Endothelial cell of umbilical vein (primary cell): ENCODE data around the gene UCP3. TPM values are rescaled to one million over a fixed set of nuclear protein-coding genes. Genes with fewer than 3 reads are reported as not detected.

Experiments used
- BruUV-seq: library from RNA; stranded (reverse); fragments of 400-500 nt; replicated peaks from 2 replicates; lab custom pipeline; 2021; lab: Mats Ljungman, UMichigan
- CTCF ChIA-PET: fragments of 300-600, 350-600 bp; sonication (Branson Sonifier 250); formaldehyde crosslinking; loops from one replicate; lab custom pipeline; 2021; ENCODE audit warnings: antibody characterized with exemption, inconsistent platforms; lab: Charles Lee
- POLR2A ChIA-PET: fragments of 300-600, 350-600 bp; sonication (Branson Sonifier 250); formaldehyde crosslinking; loops from one replicate; lab custom pipeline; 2021; ENCODE audit warnings: antibody characterized with exemption, inconsistent platforms; lab: Charles Lee
- DNase-seq: peaks from one replicate; pipeline ENCODE4 v3.0.0-alpha.2; 2011; ENCODE audit warnings: low read depth, low spot score
- FAIRE-seq: peaks from 2 replicates; lab custom pipeline; 2011; peaks lifted over from hg19 to GRCh38; lab: Jason Lieb, UNC
- H2AFZ ChIP-seq: 2 replicates; pipeline ENCODE4 v1.6.0; 2012; ENCODE audit warnings: low read depth, low read length, control low read depth, inconsistent platforms
- H3K27ac ChIP-seq: 2 replicates; pipeline ENCODE4 v1.5.1; 2011; ENCODE audit warnings: low read depth, mild to moderate bottlenecking, control low read depth, low read length, moderate library complexity; ENCODE audit not compliant: insufficient read depth
- H3K27me3 ChIP-seq, 2 experiments: 2 replicates each; pipeline versions ENCODE4 v1.6.0 to v1.6.1; 2011; ENCODE audit warnings: low read length in 2 of 2, mixed read lengths in 1 of 2; ENCODE audit not compliant: control insufficient read depth in 2 of 2, insufficient read depth in 2 of 2
- H3K36me3 ChIP-seq, 2 experiments: 2 replicates in 1 of 2; 3 replicates in 1 of 2; pipeline ENCODE4 v1.5.1; 2011; ENCODE audit warnings: low read length in 2 of 2, mild to moderate bottlenecking in 1 of 2, moderate library complexity in 1 of 2; ENCODE audit not compliant: control insufficient read depth in 2 of 2, insufficient read depth in 2 of 2; ENCODE audit errors: extremely low read depth in 1 of 2
- H3K4me1 ChIP-seq: 3 replicates; pipeline ENCODE4 v1.5.1; 2011; ENCODE audit warnings: mild to moderate bottlenecking, low read length; ENCODE audit not compliant: control insufficient read depth, insufficient read depth; ENCODE audit errors: extremely low read depth
- H3K4me2 ChIP-seq: 2 replicates; pipeline ENCODE4 v1.6.1; 2011; ENCODE audit warnings: low read length, control low read depth, mixed read lengths; ENCODE audit not compliant: insufficient read depth
- H3K4me3 ChIP-seq, 3 experiments: fragments of 200-600 bp in 1 of 3; sonication (generic), shearing (Covaris generic) in 1 of 3; replicated peaks in 1 of 3; 2 replicates each; pipeline ENCODE4 v1.5.1; 2011 to 2016; ENCODE audit warnings: control low read depth in 3 of 3, low read length in 3 of 3, mild to moderate bottlenecking in 2 of 3, inconsistent platforms in 1 of 3, low read depth in 1 of 3, moderate library complexity in 1 of 3; ENCODE audit not compliant: insufficient read depth in 1 of 3
- H3K79me2 ChIP-seq: 2 replicates; pipeline ENCODE4 v1.6.0; 2012; ENCODE audit warnings: low read length, inconsistent platforms; ENCODE audit not compliant: control insufficient read depth, insufficient read depth
- H3K9ac ChIP-seq: replicated peaks from 2 replicates; pipeline ENCODE3; 2011; ENCODE audit warnings: low read length, control low read depth; ENCODE audit not compliant: insufficient read depth; ENCODE audit errors: extremely low read depth
- H3K9me1 ChIP-seq: replicated peaks from 3 replicates; pipeline ENCODE4 v1.6.0; 2011; ENCODE audit warnings: mild to moderate bottlenecking, low read length; ENCODE audit not compliant: control insufficient read depth, insufficient read depth; ENCODE audit errors: extremely low read depth
- H3K9me3 ChIP-seq: replicated peaks from 2 replicates; pipeline ENCODE4 v1.5.1; 2012; ENCODE audit warnings: low read length, inconsistent platforms; ENCODE audit not compliant: control insufficient read depth, insufficient read depth
- H4K20me1 ChIP-seq: replicated peaks from 2 replicates; pipeline ENCODE3; 2011; ENCODE audit warnings: mild to moderate bottlenecking, low read length; ENCODE audit not compliant: control insufficient read depth, insufficient read depth; ENCODE audit errors: extremely low read depth
- CTCF ChIP-seq, 2 donors: IDR thresholded peaks; 1 replicate in 1 of 2; 2 replicates in 1 of 2; pipeline ENCODE4 v1.5.1; 2011; ENCODE audit warnings: low read length in 2 of 2, mild to moderate bottlenecking in 2 of 2, moderate library complexity in 2 of 2, control low read depth in 1 of 2, inconsistent platforms in 1 of 2, low read depth in 1 of 2; ENCODE audit not compliant: insufficient read depth in 1 of 2; ENCODE audit errors: extremely low read depth in 1 of 2
- EZH2 ChIP-seq: IDR thresholded peaks from 2 replicates; pipeline ENCODE4 v1.6.1; 2012; ENCODE audit warnings: borderline replicate concordance, low read depth, mild to moderate bottlenecking, moderate library complexity, low read length, inconsistent platforms; ENCODE audit not compliant: severe bottlenecking
- FOS ChIP-seq: IDR thresholded peaks from 2 replicates; pipeline ENCODE4 v1.6.1; 2011; ENCODE audit warnings: mild to moderate bottlenecking, low read length, moderate library complexity, borderline replicate concordance; ENCODE audit not compliant: insufficient read depth
- GATA2 ChIP-seq: IDR thresholded peaks from 2 replicates; pipeline ENCODE4 v1.7.0; 2011; ENCODE audit warnings: low read depth, mild to moderate bottlenecking, moderate library complexity, mixed read lengths, low read length; ENCODE audit not compliant: insufficient read length, insufficient read depth
- JUN ChIP-seq: IDR thresholded peaks from 2 replicates; pipeline ENCODE4 v1.6.1; 2011; ENCODE audit warnings: borderline replicate concordance, low read depth; ENCODE audit not compliant: insufficient read length, insufficient read depth
- MAX ChIP-seq: IDR thresholded peaks from 2 replicates; pipeline ENCODE4 v1.6.1; 2011; ENCODE audit not compliant: insufficient read depth, insufficient read length
- MYC ChIP-seq: IDR thresholded peaks from one replicate; pipeline ENCODE4 v1.6.1; 2011; ENCODE audit warnings: mild to moderate bottlenecking, low read depth, low read length
- POLR2A ChIP-seq: IDR thresholded peaks from 2 replicates; pipeline ENCODE4 v1.6.1; 2012; ENCODE audit warnings: low read depth, mild to moderate bottlenecking, control low read depth, low read length
- POLR2AphosphoS5 ChIP-seq: IDR thresholded peaks from 2 replicates; pipeline ENCODE4 v1.6.1; 2012; ENCODE audit warnings: low read depth, mild to moderate bottlenecking, control low read depth, low read length, moderate library complexity; ENCODE audit not compliant: insufficient read depth
- dilution Hi-C: fragments of 300-500 bp; cut with MboI; formaldehyde crosslinking; loops from one replicate; pipeline ENCODE4 v1.15.0; 2019; ENCODE audit warnings: low sequenced_read_pairs; ENCODE audit not compliant: extremely low pct_ligation_motif_present
- intact Hi-C: fragments of 100-400 bp; cut with micrococcal nuclease; formaldehyde crosslinking; loops from one replicate; pipeline ENCODE4 v1.10.0; 2022
- polyA plus RNA-seq, 4 experiments: library from polyadenylated mRNA; depleted of rRNA in 3 of 4; stranded (reverse) in 3 of 4; unstranded in 1 of 4; fragments of >200 nt; gene quantifications; 2 replicates each; pipeline versions ENCODE4 v1.2.1 to v1.2.3, GENCODE V29; 2011 to 2012; ENCODE audit warnings: missing spikeins in 1 of 4
- total RNA-seq: library from RNA; stranded (reverse); gene quantifications from 2 replicates; pipeline ENCODE4 v1.2.3, GENCODE V29; 2021

Gene UCP3
- total and polyA plus RNA-seq, 2 donors (not counting 3 experiments of a cell fraction or from before 2014, with no cell fraction given) = 1.1 to 1.4 TPM

- Histone ChIP-seq H3K36me3 (peaks cover 0 to 11% of the 10 kb centered on the region in 2 experiments), H3K27ac (no peak overlapping the region), H3K4me3 (no peak overlapping the region), H3K9ac (no peak overlapping the region), H4K20me1 (no peaks in the 10 kb centered on the region), H2AFZ (no peak overlapping the region), H3K4me1 (no peaks in the 10 kb centered on the region), H3K79me2 (no peaks in the 10 kb centered on the region), H3K9me1 (no peaks in the 10 kb centered on the region), H3K4me2 (no peak overlapping the region), H3K27me3 (no peaks in the 10 kb centered on the region), H3K9me3 (no peaks in the 10 kb centered on the region)
- TF ChIP-seq MYC (no peak), JUN (no peak), CTCF (IDR thresholded peaks at IDR 0.05; ENCODE audit: extremely low read depth in 1 of 2, insufficient read depth in 1 of 2, low read depth in 1 of 2, low read length in 2 of 2) (no peak), MAX (no peak), POLR2AphosphoS5 (no peak), GATA2 (no peak), POLR2A (no peak), FOS (no peak), EZH2 (no peak)
- BruUV-seq = no TSS peak
- FAIRE-seq (no peak), DNase-seq (no peak)
- dilution Hi-C loops (no loop called here), intact Hi-C loops (no loop called here)
- ChIA-PET CTCF (interaction anchor here (0.7 to 2.7 kb wide), 4 partner anchors 10 to 17 kb away, joined by 3 to 5 read pairs (median 4); no protein-coding TSS in a partner anchor), POLR2A (no interaction called here)
These were observed 6.0 kb upstream of the UCP3 start for GRCh38 chr11:74014880-74015279.
